ENCODE results near the gene TIGD6.
"Not testable (repeated sequence)": the region's sequence is repeated elsewhere in the genome, so short reads cannot be mapped to it uniquely, and the experiment has no call there.

The TIGD6 gene

GRCh38 chr5:150000256-150000989, at the start of gene TIGD6, which contains the start of gene HMGXB3:
TSS of gene TIGD6 (minus strand) at chr5:150000654. CDS start at chr5:149996348, 4,306 bp downstream.
TSS of gene HMGXB3 (plus strand) at chr5:150000739. CDS start at chr5:150004853, 4,114 bp downstream.
- FAIRE-seq, result no peak

GRCh38 chr5:150046031-150046430, 45.6 kb upstream of the TIGD6 start:
- no peak for FAIRE-seq

GRCh38 chr5:150045549-150045948, 45.1 kb upstream of the TIGD6 start:
- FAIRE-seq, result no peak

- FAIRE-seq, result no peak
Observed at GRCh38 chr5:150044712-150045111, 44.3 kb upstream of the TIGD6 start.

GRCh38 chr5:150044329-150044681, 43.9 kb upstream of the TIGD6 start:
- FAIRE-seq, result no peak

GRCh38 chr5:150043657-150044328, 43.3 kb upstream of the TIGD6 start:
- FAIRE-seq, result no peak

- FAIRE-seq, result no peak
Observed at GRCh38 chr5:150042459-150042858, 42.0 kb upstream of the TIGD6 start.

GRCh38 chr5:150038547-150038946, 38.1 kb upstream of the TIGD6 start:
- no peak for FAIRE-seq

- no peak for FAIRE-seq
Observed at GRCh38 chr5:150036513-150036912, 36.1 kb upstream of the TIGD6 start.

- FAIRE-seq, result no peak
Observed at GRCh38 chr5:150035139-150035895, 34.9 kb upstream of the TIGD6 start.

- FAIRE-seq, result no peak
Observed at GRCh38 chr5:150034662-150035061, 34.2 kb upstream of the TIGD6 start.

- FAIRE-seq, result no peak
Observed at GRCh38 chr5:150033334-150033733, 32.9 kb upstream of the TIGD6 start.

- FAIRE-seq, result not testable (repeated sequence)
Observed at GRCh38 chr5:150028047-150028446, 27.6 kb upstream of the TIGD6 start.

- FAIRE-seq, result no peak
Observed at GRCh38 chr5:150026682-150027172, 26.3 kb upstream of the TIGD6 start.

GRCh38 chr5:150024346-150024984, 24.0 kb upstream of the TIGD6 start:
- no peak for FAIRE-seq

GRCh38 chr5:150023136-150023535, 22.7 kb upstream of the TIGD6 start:
- no peak for FAIRE-seq

- FAIRE-seq, result no peak
Observed at GRCh38 chr5:150022681-150023080, 22.2 kb upstream of the TIGD6 start.

GRCh38 chr5:150022158-150022531, 21.7 kb upstream of the TIGD6 start:
- FAIRE-seq, result no peak

- FAIRE-seq, result no peak
Observed at GRCh38 chr5:150021491-150022157, 21.2 kb upstream of the TIGD6 start.

- no peak for FAIRE-seq
Observed at GRCh38 chr5:150020249-150020648, 19.8 kb upstream of the TIGD6 start.

- no peak for FAIRE-seq
Observed at GRCh38 chr5:150017226-150018005, 17.0 kb upstream of the TIGD6 start.

- FAIRE-seq, result no peak
Observed at GRCh38 chr5:150016537-150016936, 16.1 kb upstream of the TIGD6 start.
